SK-N-SH treated with all-trans-retinoic acid at 6 μM for 48 hours (cell line): ENCODE measurements around the gene NEUROG1.

Experiments used
- BACH2 ChIP-seq: fragments of 250-450 bp; sonication (Bioruptor Pico); IDR thresholded peaks from 2 replicates; pipeline ENCODE4 v1.9.0; 2021; ENCODE audit warnings: mild to moderate bottlenecking, borderline replicate concordance
- ISL1 ChIP-seq: fragments of 250-450 bp; sonication (Bioruptor Pico); IDR thresholded peaks from 2 replicates; pipeline ENCODE4 v2.1.2; 2022; ENCODE audit warnings: mild to moderate bottlenecking, moderate library complexity
- TOX ChIP-seq: fragments of 250-450 bp; sonication (Bioruptor Pico); IDR thresholded peaks from 2 replicates; pipeline ENCODE4 v1.8.0; 2021; ENCODE audit warnings: mild to moderate bottlenecking, moderate library complexity, borderline replicate concordance
- ZNF8 ChIP-seq: fragments of 450-650 bp; formaldehyde crosslinking; IDR thresholded peaks from 2 replicates; pipeline ENCODE4 v1.5.0; 2020; ENCODE audit warnings: mild to moderate bottlenecking, moderate library complexity
- TF ChIP-seq, protein P1 (sequence below): fragments of 250-450 bp; sonication (Bioruptor Pico); IDR thresholded peaks from 2 replicates; pipeline ENCODE4 v1.8.0; 2020; ENCODE audit warnings: mild to moderate bottlenecking, moderate library complexity, borderline replicate concordance

DNA sequence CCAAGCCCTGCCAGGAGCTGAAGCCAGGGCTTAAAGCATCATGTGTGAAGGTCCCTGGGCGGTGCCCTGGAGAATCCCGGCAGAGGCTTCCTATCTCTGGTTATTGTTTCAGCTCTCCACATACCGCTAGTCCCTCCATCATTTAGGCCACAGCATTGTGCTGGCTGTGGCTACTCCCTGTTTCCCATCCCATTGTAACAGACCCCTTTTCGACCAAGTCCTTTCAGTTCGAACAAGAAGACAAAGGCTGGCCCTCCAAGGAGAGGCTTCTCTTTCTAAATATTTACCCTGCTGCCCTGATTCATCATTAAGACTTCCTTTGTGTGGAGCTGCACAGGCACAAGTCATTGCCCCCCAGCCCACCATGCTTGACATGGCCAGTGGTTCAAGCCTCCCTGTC is 41.6 kb downstream of the NEUROG1 start:
- no peak for TF ChIP-seq ISL1 (CRISPR knock-in tag)
- TF ChIP-seq TOX (CRISPR knock-in tag) = no peak
- no peak for TF ChIP-seq BACH2 (CRISPR knock-in tag)
- no peak for TF ChIP-seq ZNF8 (CRISPR knock-in tag)
- TF ChIP-seq, protein P1, sequence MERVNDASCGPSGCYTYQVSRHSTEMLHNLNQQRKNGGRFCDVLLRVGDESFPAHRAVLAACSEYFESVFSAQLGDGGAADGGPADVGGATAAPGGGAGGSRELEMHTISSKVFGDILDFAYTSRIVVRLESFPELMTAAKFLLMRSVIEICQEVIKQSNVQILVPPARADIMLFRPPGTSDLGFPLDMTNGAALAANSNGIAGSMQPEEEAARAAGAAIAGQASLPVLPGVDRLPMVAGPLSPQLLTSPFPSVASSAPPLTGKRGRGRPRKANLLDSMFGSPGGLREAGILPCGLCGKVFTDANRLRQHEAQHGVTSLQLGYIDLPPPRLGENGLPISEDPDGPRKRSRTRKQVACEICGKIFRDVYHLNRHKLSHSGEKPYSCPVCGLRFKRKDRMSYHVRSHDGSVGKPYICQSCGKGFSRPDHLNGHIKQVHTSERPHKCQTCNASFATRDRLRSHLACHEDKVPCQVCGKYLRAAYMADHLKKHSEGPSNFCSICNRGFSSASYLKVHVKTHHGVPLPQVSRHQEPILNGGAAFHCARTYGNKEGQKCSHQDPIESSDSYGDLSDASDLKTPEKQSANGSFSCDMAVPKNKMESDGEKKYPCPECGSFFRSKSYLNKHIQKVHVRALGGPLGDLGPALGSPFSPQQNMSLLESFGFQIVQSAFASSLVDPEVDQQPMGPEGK (CRISPR knock-in tag) = no peak
